Activated CD8-positive, alpha-beta T cell treated with anti-CD3 and anti-CD28 coated beads, Interleukin-2, amount 10 ng/mL, durations not matched to agents 7 days and 5 days (primary cell): ENCODE data around the gene ATP9B. TPM values are rescaled to one million over a fixed set of nuclear protein-coding genes. Genes with fewer than 3 reads are reported as not detected.

Experiments used
- ATAC-seq: fragments of 150-1000 bp; cut with Tn5 transposase; one replicate; pipeline ENCODE4 v1.10.0; 2021; ENCODE audit warnings: moderate library complexity
- CTCF ChIA-PET: fragments of 350-600 bp; sonication (Branson Sonifier 250); formaldehyde crosslinking; loops from one replicate; lab custom pipeline; 2021; ENCODE audit warnings: antibody characterized with exemption; lab: Charles Lee
- POLR2A ChIA-PET: fragments of 350-600 bp; sonication (Branson Sonifier 250); formaldehyde crosslinking; loops from one replicate; lab custom pipeline; 2021; ENCODE audit warnings: antibody characterized with exemption; lab: Charles Lee
- DNase-seq: peaks from one replicate; pipeline ENCODE4 v3.0.0-alpha.2; 2020
- H3K27ac Mint-ChIP-seq: one replicate; pipeline ENCODE4 v1.8.0; 2021; ENCODE audit warnings: mild to moderate bottlenecking, mixed read lengths
- H3K27me3 Mint-ChIP-seq: one replicate; pipeline ENCODE4 v1.8.0; 2021; ENCODE audit warnings: low read depth, mixed read lengths
- H3K36me3 Mint-ChIP-seq: one replicate; pipeline ENCODE4 v1.8.0; 2021; ENCODE audit warnings: low read depth, mixed read lengths
- H3K4me1 Mint-ChIP-seq: one replicate; pipeline ENCODE4 v1.8.0; 2021; ENCODE audit warnings: low read depth, mixed read lengths
- H3K4me3 Mint-ChIP-seq: one replicate; pipeline ENCODE4 v1.8.0; 2021; ENCODE audit warnings: mild to moderate bottlenecking, mixed read lengths
- H3K9me3 Mint-ChIP-seq: one replicate; pipeline ENCODE4 v1.8.0; 2022; ENCODE audit warnings: mixed read lengths; ENCODE audit not compliant: insufficient read depth
- total RNA-seq, 2 experiments: library from RNA; stranded (reverse); gene quantifications; one replicate each; pipeline ENCODE4 v1.2.3, GENCODE V29; 2021

The ATP9B gene
- total RNA-seq, 2 experiments from 2014 or later: 24.8 to 27.3 TPM

- no peaks in the 10 kb centered on the region for H3K27me3 Mint-ChIP-seq
- H3K9me3 Mint-ChIP-seq: no peaks in the 10 kb centered on the region
- ChIA-PET POLR2A (no interaction called here), CTCF (no interaction called here)
- H3K36me3 Mint-ChIP-seq: peaks cover 4% of the 10 kb centered on the region
- no peak for ATAC-seq
- peaks cover 5% of the 10 kb centered on the region for H3K4me1 Mint-ChIP-seq
- DNase-seq: no peak
- H3K4me3 Mint-ChIP-seq: no peak overlapping the region
- H3K27ac Mint-ChIP-seq: no peak overlapping the region
Observed at GRCh38 chr18:79191418-79191817, 122.2 kb downstream of the ATP9B start.

GRCh38 chr18:79191956-79192355 is 122.8 kb downstream of the ATP9B start:
- H3K4me3 Mint-ChIP-seq: no peak overlapping the region
- no peaks in the 10 kb centered on the region for H3K9me3 Mint-ChIP-seq
- peaks cover 4% of the 10 kb centered on the region for H3K36me3 Mint-ChIP-seq
- H3K27me3 Mint-ChIP-seq: no peaks in the 10 kb centered on the region
- ChIA-PET CTCF (no interaction called here), POLR2A (no interaction called here)
- H3K4me1 Mint-ChIP-seq: peaks cover 5% of the 10 kb centered on the region
- no peak for ATAC-seq
- DNase-seq: no peak
- no peak overlapping the region for H3K27ac Mint-ChIP-seq

DNA sequence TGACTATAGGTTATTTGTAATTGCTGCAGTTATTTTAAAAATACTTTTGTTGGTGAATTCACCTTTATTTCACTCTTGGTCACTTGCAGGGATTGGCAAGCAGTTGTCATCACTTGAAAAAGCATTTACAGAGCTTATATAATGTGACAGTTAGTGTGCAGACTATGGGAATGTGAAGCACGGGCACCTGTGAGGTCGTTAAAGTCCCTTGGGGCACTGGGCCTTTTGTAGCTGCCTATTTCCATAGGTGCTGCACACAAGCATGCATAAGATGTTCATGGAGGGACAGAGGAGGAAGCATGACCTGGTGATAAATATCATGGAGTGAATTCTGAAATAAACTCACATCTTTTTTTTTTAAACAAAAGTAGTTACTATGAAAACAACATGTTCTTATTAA is 124.6 kb downstream of the ATP9B start:
- DNase-seq: no peak
- CTCF ChIA-PET: no interaction called here
- Mint-ChIP-seq H3K27ac (no peak overlapping the region), H3K36me3 (peaks cover 7% of the 10 kb centered on the region), H3K27me3 (no peaks in the 10 kb centered on the region), H3K4me3 (no peak overlapping the region), H3K4me1 (no peaks in the 10 kb centered on the region), H3K9me3 (no peaks in the 10 kb centered on the region)
- POLR2A ChIA-PET: no interaction called here
- ATAC-seq: no peak

DNA sequence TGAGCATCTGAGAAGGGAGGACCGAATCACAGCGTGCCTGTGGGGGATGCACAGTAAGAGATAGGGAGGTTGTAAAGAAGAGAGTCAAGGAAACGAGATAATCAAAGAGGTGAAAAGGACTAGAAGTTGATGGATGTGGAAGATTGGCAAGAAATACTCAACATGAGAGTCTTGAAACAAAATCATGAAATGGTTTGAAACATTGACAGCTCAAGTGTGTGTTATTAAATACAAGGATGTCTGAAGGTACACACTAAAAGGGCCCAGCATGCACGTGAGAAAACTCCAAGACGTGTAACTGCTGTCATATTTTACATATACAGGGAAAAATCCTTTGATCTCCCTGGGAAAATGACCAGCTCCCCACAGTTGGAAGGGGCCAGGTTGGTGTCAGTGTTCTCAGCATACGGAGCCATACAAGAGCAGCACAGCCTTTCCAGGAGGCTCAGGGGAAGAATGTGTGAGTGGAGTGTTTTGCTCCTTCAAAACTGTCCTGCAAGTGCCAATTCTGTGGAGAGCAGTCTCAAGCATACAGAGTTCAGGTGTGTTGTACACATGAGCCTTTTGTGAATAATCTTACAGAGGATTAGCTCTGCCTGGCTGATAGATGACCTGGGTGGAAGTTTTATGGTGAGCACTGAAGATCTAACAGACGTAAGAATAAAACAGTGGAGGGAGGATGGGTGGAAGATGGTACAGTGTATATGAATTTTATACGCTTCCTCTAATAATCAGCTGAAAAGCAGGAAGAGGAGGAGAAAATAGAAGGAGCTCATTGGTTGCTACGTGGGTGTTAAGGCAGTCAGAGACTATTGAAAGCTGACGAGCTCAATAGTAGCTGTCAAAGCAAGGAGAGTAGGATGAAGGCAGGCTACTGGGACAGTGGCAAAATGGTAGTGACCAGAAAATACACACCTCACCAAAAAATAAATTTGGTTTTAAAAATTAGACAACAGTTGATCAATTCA is 126.8 kb downstream of the ATP9B start:
- POLR2A ChIA-PET: no interaction called here
- no peak for ATAC-seq
- CTCF ChIA-PET: no interaction called here

DNA sequence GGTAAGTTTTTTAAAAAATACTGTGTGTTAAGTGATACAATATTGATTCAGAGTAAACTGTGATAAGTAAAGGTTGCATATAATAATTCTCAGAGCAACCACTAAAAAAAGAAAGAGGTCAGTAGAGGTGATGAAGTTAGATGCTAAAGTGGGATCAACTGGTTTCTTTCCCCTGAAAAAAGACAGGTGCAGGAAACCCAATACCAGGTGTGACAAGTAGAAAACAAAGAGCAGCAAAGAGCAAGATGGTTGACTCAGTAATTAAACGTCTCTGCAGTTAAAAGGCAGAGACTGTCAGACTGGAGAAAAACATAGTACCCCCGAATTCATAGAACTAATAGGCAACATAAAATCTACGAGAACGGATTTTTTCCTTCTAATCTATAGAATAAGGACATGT is 128.3 kb downstream of the ATP9B start:
- peaks cover 10% of the 10 kb centered on the region for H3K4me1 Mint-ChIP-seq
- peaks cover 4% of the 10 kb centered on the region for H3K9me3 Mint-ChIP-seq
- H3K4me3 Mint-ChIP-seq: no peak overlapping the region
- DNase-seq (no peak), ATAC-seq (no peak)
- no peaks in the 10 kb centered on the region for H3K27me3 Mint-ChIP-seq
- no peak overlapping the region for H3K27ac Mint-ChIP-seq
- ChIA-PET CTCF (no interaction called here), POLR2A (no interaction called here)
- peaks cover 8% of the 10 kb centered on the region for H3K36me3 Mint-ChIP-seq

More for the DNA sequence above, 126.8 kb downstream of the ATP9B start:
- no peaks in the 10 kb centered on the region for H3K27me3 Mint-ChIP-seq
- peaks cover 4% of the 10 kb centered on the region for H3K4me1 Mint-ChIP-seq
- H3K27ac Mint-ChIP-seq: no peak overlapping the region
- peaks cover 11% of the 10 kb centered on the region for H3K36me3 Mint-ChIP-seq
- no peak overlapping the region for H3K4me3 Mint-ChIP-seq
- DNase-seq: no peak
- H3K9me3 Mint-ChIP-seq: peaks cover 4% of the 10 kb centered on the region

DNA sequence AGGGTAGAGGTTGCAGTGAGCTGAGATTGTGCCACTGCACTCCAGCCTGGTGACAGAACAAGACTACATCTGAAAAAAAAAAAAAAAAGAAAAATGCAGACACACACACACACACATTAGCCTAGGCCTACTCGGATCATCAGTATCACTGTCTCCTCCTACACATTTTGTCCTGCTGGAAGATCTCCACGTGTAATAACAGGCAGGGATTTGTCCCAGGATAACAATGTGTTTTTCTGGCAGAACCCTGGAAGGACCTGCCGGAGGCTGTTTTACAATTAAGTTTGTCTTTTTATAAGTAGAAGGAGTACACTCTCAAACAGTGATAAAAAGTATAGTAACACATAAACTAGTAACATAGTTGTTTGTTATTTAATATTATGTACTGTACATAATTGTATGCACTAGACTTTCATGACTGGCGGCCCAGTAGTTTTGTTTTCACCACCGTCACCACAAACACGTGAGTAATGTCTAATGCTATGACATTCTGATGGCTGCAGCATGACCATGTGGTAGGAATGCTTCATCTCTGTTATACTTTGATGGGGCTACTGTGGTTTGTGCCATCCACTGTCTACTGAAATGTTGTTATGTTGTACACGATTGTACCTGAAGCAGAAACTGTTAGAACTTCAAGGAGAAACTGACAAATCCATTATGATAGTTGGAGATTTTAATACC is 130.6 kb downstream of the ATP9B start:
- ATAC-seq (no peak), DNase-seq (no peak)
- Mint-ChIP-seq H3K27ac (no peak overlapping the region), H3K4me1 (peaks cover 17% of the 10 kb centered on the region), H3K4me3 (no peak overlapping the region), H3K9me3 (peaks cover 4% of the 10 kb centered on the region), H3K27me3 (no peaks in the 10 kb centered on the region), H3K36me3 (peaks cover 8% of the 10 kb centered on the region)
- ChIA-PET POLR2A (no interaction called here), CTCF (no interaction called here)

- H3K27me3 Mint-ChIP-seq: no peaks in the 10 kb centered on the region
- DNase-seq (peak; percentile 37), ATAC-seq (peak; percentile 84)
- H3K4me3 Mint-ChIP-seq: no peak overlapping the region
- peaks cover 17% of the 10 kb centered on the region for H3K4me1 Mint-ChIP-seq
- peaks cover 4% of the 10 kb centered on the region for H3K9me3 Mint-ChIP-seq
- ChIA-PET CTCF (no interaction called here), POLR2A (no interaction called here)
- H3K27ac Mint-ChIP-seq: no peak overlapping the region
- H3K36me3 Mint-ChIP-seq: peaks cover 8% of the 10 kb centered on the region
Observed at GRCh38 chr18:79200546-79201268, 131.5 kb downstream of the ATP9B start.

DNA sequence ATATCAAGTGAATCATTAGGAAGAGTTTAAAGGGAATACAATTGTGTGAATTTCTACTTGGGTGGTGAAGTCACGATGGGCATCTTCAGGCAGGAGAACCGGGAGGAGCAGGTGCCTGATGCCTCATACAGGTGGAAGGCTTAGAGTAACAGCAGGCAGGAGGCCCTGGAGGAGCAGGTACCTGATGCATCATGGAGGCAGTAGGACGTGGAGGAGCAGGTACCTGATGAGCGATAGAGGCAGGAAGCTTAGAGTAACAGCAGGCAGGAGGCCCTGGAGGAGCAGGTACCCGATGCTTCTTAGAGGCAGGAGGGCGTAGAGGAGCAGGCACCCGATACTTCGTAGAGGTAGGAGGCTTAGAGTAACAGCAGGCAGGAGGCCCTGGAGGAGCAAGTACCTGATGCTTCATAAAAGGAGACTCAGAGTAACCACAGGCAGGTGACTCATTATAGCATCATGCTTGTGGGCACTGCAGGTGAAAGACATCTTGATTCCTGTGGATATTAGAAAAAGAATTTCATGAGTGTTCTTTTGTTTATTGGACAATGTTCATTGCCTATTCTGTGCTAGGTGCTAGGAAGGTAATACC is 133.9 kb downstream of the ATP9B start:
- Mint-ChIP-seq H3K27me3 (no peaks in the 10 kb centered on the region), H3K4me3 (no peak overlapping the region), H3K27ac (no peak overlapping the region), H3K36me3 (peaks cover 15% of the 10 kb centered on the region), H3K9me3 (peaks cover 4% of the 10 kb centered on the region), H3K4me1 (peaks cover 17% of the 10 kb centered on the region)
- ATAC-seq (peak; percentile 55), DNase-seq (no peak)
- ChIA-PET CTCF (no interaction called here), POLR2A (no interaction called here)

DNA sequence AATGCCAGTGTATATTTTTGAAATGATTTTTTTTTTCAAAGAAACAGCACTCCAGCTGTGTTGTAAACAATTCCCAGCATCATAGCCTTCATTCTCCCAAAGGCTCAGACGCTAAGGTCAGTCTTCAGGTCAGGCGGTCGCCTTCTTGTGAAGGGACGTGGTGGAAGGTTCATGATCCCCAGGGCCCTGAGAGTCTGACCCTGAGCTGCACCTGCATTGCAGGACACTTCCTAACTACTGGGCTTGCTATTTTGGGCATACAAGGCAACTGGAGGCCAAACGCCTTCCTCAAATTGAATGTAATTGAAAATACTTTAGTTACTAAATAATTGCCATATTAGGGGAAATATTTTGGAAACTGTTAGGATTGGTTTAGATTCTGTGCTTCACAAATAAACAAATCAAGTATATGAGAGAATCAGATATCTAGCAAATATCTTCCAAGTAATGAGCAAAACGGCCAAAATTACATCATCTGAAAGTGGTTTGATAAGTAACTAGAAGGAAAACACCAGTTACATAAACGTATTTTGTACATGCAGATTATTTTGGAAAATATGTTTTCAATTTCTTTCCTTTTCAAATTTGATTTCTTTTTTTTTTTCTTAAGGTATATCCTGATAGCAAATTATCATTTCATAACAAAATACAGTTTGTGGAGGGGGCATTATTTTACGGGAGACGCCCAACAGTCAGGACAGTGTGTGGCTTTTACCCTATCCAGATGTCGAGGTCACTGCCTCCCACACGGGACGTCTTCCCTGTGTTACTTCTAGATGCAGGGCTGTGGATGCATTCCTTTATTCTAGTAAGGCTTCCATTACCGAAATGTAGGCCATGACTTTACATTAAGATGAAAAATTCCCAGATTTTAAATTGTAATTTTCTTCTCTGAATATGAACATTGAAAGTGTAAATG is 136.0 kb downstream of the ATP9B start:
- CTCF ChIA-PET: no interaction called here
- Mint-ChIP-seq H3K36me3 (peaks cover 10% of the 10 kb centered on the region), H3K27me3 (no peaks in the 10 kb centered on the region), H3K9me3 (peaks cover 2% of the 10 kb centered on the region), H3K4me3 (no peak overlapping the region), H3K27ac (no peak overlapping the region), H3K4me1 (peaks cover 13% of the 10 kb centered on the region)
- DNase-seq (no peak), ATAC-seq (no peak)
- POLR2A ChIA-PET: no interaction called here

- Mint-ChIP-seq H3K4me1 (peaks cover 13% of the 10 kb centered on the region), H3K9me3 (no peaks in the 10 kb centered on the region), H3K4me3 (no peak overlapping the region), H3K27me3 (no peaks in the 10 kb centered on the region), H3K27ac (no peak overlapping the region), H3K36me3 (peaks cover 7% of the 10 kb centered on the region)
- DNase-seq (no peak), ATAC-seq (no peak)
- CTCF ChIA-PET: no interaction called here
- POLR2A ChIA-PET: no interaction called here
Observed at GRCh38 chr18:79206444-79206843, 137.2 kb downstream of the ATP9B start.

DNA sequence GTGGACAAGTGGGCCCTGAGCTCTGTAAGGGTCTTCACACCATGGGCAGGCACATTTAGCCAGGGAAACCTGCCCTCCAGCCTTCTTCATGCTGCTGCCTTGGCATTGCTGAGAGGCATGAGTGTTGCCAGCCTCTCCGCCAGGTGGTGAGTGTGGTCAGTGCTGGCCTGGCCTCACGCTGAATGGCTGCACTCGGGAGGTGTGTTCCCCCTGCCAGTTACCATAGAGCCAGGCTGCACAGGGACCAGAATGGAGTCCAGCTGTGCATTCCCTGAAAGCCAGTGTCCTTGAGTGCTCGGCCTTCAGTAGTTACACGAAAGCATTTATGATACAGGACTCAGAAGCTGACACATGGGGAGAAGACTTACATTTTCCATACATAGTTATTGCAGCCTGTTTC is 139.7 kb downstream of the ATP9B start:
- peaks cover 7% of the 10 kb centered on the region for H3K36me3 Mint-ChIP-seq
- H3K4me1 Mint-ChIP-seq: no peaks in the 10 kb centered on the region
- ChIA-PET CTCF (no interaction called here), POLR2A (no interaction called here)
- H3K9me3 Mint-ChIP-seq: no peaks in the 10 kb centered on the region
- no peak for ATAC-seq
- no peak overlapping the region for H3K4me3 Mint-ChIP-seq
- H3K27ac Mint-ChIP-seq: no peak overlapping the region
- no peaks in the 10 kb centered on the region for H3K27me3 Mint-ChIP-seq
- DNase-seq: no peak
